Activated CD8-positive, alpha-beta memory T cell treated with anti-CD3 and anti-CD28 coated beads, Interleukin-2, amount 10 ng/mL, durations not matched to agents 7 days and 5 days (primary cell): Measurements from ENCODE around the gene EDN2. TPM values are rescaled to one million over a fixed set of nuclear protein-coding genes. Genes with fewer than 3 reads are reported as not detected.
A peak's percentile ranks its signal among the peaks of the same experiment; 100 is the strongest.

Source experiments
- ATAC-seq: fragments of 150-1000 bp; cut with Tn5 transposase; one replicate; pipeline ENCODE4 v1.10.0; 2021; ENCODE audit warnings: moderate library complexity
- CTCF ChIA-PET: fragments of 350-600 bp; sonication (Branson Sonifier 250); formaldehyde crosslinking; loops from one replicate; lab custom pipeline; 2021; ENCODE audit warnings: antibody characterized with exemption; lab: Charles Lee
- DNase-seq: peaks from one replicate; pipeline ENCODE4 v3.0.0-alpha.2; 2020
- H3K27ac Mint-ChIP-seq: one replicate; pipeline ENCODE4 v1.8.0; 2021; ENCODE audit warnings: mild to moderate bottlenecking, mixed read lengths
- H3K27me3 Mint-ChIP-seq: one replicate; pipeline ENCODE4 v1.8.0; 2021; ENCODE audit warnings: mixed read lengths
- H3K36me3 Mint-ChIP-seq: one replicate; pipeline ENCODE4 v1.8.0; 2021; ENCODE audit warnings: mild to moderate bottlenecking, mixed read lengths
- H3K4me1 Mint-ChIP-seq: one replicate; pipeline ENCODE4 v1.8.0; 2021; ENCODE audit warnings: mixed read lengths
- H3K4me3 Mint-ChIP-seq: one replicate; pipeline ENCODE4 v1.8.0; 2021; ENCODE audit warnings: mild to moderate bottlenecking, moderate library complexity, mixed read lengths
- H3K9me3 Mint-ChIP-seq: one replicate; pipeline ENCODE4 v1.8.0; 2022; ENCODE audit warnings: low read depth, mixed read lengths
- total RNA-seq, 2 experiments: library from RNA; stranded (reverse); gene quantifications; one replicate each; pipeline ENCODE4 v1.2.3, GENCODE V29; 2021

The EDN2 gene
- total RNA-seq, 2 experiments from 2014 or later, result not detected

DNA sequence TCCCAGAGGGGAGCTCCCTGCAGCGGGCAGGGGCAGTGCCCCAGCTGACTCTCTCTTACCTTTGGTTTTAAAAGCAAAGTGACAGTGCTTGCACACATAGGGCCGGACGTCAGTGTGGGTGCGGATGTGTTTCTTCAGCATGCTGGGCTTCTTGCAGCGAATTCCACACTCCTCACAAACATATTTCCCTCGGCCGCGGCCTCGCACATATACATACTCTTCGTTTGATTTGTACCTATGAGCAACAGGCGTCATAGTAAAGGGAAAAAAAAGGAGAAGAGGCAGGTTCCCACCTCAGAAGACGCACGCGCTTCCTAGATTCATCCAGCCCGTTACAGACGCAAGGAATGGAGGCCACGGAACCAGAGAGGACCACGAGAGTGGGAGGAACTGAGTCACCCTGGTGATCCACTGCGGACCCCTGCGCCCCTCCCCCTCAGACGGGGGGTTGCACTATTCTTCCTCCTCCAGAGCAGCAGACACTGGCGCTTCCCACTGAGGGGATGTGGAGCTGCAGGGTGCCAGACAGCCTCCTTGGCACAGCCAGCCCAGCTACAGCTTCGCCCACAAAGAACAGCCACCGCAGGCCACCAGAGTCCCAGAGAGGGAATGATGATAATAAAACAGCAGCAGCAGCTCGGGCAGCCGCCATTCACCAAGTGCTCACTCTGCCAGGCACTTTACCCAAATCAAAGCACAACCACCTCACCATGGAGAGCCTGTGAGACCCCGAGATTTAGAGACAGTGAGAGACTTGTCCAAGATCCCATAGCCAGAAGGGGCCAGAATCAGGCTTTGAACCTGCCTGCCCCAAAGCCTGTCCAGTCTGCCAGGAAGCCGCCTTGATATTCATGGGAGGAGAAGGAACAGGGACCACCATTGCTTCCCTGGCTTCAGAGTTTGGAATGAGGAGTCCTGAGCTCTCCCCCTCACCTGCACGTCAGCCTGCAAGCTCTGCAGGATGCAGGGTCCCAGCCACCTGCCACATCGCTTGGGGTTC, 40.5 kb upstream of the EDN2 start:
- DNase-seq (no peak), ATAC-seq (no peak)
- no peak overlapping the region for H3K4me3 Mint-ChIP-seq
- H3K27me3 Mint-ChIP-seq, result no peaks in the 10 kb centered on the region
- H3K9me3 Mint-ChIP-seq, result peaks cover 3% of the 10 kb centered on the region
- CTCF ChIA-PET, result interaction anchor here (1.0 kb wide), 1 partner anchor 9 kb away, joined by 3 read pairs; no protein-coding TSS in a partner anchor
- H3K27ac Mint-ChIP-seq, result no peak overlapping the region
- H3K4me1 Mint-ChIP-seq, result no peaks in the 10 kb centered on the region
- H3K36me3 Mint-ChIP-seq, result no peaks in the 10 kb centered on the region

DNA sequence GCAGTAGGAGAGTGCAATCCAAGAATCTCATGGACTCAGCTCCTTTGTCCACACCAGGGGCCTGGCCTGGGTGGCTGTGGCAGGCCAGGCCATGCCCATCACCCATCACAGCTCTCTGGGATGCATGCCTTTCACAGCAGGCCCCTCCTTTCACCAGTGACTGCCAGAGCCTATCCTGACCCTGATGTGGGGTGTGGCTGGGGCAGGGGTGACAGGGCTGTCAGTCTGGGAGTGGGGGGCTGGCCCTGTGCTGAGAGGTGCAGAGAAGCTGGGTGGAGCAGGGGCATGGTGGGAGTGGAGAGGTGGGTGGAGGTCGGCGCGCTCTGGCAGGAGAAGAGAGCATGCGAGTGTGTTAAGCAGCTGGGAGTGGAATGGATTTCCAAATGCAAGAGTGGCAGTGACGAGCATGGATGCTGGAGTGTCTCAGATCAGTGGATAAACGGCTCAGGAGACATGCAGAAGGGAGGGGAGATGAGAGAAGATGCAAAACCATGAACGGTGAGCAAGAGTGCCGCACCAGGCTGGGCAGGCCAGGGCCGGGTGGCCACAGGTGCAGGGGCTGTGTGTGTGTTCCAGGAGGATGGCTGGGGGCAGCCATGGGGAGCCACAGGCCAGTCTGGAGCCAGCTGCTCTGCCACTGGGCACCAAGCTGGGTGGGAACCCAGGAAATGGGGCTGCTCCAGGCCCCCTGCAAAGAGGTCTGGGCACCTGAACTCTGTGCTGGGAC, 39.6 kb upstream of the EDN2 start:
- no peaks in the 10 kb centered on the region for H3K27me3 Mint-ChIP-seq
- no peak for ATAC-seq
- H3K36me3 Mint-ChIP-seq, result no peaks in the 10 kb centered on the region
- H3K4me3 Mint-ChIP-seq, result no peak overlapping the region
- CTCF ChIA-PET, result no interaction called here
- H3K4me1 Mint-ChIP-seq, result no peaks in the 10 kb centered on the region
- DNase-seq, result no peak
- no peaks in the 10 kb centered on the region for H3K9me3 Mint-ChIP-seq
- H3K27ac Mint-ChIP-seq, result no peak overlapping the region

DNA sequence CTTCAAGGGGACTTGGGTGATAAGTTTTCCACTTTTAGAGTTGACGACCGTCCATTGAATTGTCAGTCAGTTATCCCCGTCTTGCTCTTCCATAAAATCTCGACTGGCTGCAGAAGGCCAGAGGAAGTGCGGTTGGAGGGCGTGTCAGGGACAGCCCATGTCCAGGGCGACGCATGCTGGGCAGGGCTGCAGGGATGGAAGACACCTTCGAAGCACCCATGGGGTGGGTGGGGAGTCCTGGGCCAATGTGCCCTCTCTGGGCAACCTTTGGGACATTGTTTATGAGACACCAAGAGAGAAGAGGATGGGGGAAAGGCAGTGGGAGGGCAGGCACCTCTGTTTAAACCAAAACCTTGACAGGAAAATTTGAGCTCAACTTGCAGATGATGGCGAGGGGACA, 38.6 kb upstream of the EDN2 start:
- H3K27me3 Mint-ChIP-seq, result no peaks in the 10 kb centered on the region
- no peak overlapping the region for H3K27ac Mint-ChIP-seq
- CTCF ChIA-PET, result no interaction called here
- no peaks in the 10 kb centered on the region for H3K9me3 Mint-ChIP-seq
- H3K4me3 Mint-ChIP-seq, result no peak overlapping the region
- no peaks in the 10 kb centered on the region for H3K36me3 Mint-ChIP-seq
- ATAC-seq, result no peak
- no peaks in the 10 kb centered on the region for H3K4me1 Mint-ChIP-seq
- no peak for DNase-seq

DNA sequence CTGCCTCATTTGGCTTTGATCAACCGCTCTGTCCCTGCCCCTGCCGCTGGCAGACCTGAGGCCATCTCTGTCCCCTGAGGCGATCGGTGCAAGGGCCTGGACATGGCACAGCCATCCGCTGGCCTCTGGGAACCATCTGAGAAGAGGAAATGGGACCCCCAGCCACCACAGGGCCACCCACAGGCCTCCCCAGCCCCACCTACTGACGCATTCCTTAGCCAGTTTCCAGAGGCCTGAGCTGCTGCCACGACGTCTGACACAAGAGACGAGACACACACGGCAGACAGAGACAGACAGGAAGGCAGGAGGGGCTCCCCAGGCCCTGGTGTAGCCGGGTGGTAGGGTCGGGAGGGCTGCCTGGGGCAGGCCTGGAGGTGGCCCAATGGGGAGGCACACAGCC, 37.3 kb upstream of the EDN2 start:
- ATAC-seq (no peak), DNase-seq (no peak)
- H3K27me3 Mint-ChIP-seq, result no peaks in the 10 kb centered on the region
- no peak overlapping the region for H3K27ac Mint-ChIP-seq
- H3K9me3 Mint-ChIP-seq, result no peaks in the 10 kb centered on the region
- CTCF ChIA-PET, result no interaction called here
- H3K4me1 Mint-ChIP-seq, result no peaks in the 10 kb centered on the region
- H3K36me3 Mint-ChIP-seq, result no peaks in the 10 kb centered on the region
- H3K4me3 Mint-ChIP-seq, result no peak overlapping the region

DNA sequence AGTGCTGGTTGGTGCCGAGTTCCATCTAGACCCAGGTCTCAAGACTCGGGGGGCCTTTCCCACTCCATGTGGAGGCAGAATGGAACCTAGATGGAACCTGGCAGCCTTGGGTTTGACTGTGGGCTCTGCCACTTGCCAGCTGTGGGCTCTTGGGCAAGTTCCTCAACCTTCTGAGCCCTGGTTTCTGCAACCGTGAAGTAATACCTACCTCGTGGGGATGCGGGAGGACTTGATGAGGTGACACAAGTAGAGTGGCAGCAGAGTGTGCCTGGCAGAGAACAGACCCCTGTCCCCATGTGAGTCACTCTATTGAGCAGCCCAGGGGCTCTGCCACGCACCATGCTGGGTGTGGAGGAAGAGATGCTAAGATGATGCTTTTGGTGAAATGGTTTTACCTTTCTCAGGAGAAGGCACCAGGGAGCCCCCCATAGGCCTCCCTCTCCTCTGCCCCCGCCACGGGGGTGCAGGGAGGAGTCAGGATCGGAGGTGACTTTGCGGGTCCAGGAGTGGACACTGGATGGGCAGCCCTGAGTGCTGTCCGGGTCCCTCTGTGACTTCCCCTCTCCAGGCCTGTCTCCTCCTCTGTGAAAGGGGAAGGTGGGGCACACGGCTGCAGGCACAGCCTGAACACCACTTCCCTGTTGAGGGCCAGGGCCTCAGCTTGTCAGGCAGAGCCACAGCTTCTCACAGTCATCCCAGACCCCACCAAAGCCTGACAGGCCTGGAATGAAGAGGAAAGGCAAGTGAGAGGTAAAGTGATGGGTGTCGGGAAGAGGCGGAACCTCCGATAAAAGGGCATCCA, 36.7 kb upstream of the EDN2 start:
- Mint-ChIP-seq H3K27me3 (no peaks in the 10 kb centered on the region), H3K27ac (no peak overlapping the region), H3K4me1 (peaks cover 3% of the 10 kb centered on the region), H3K9me3 (no peaks in the 10 kb centered on the region), H3K36me3 (no peaks in the 10 kb centered on the region), H3K4me3 (no peak overlapping the region)
- DNase-seq (no peak), ATAC-seq (no peak)
- CTCF ChIA-PET, result no interaction called here

DNA sequence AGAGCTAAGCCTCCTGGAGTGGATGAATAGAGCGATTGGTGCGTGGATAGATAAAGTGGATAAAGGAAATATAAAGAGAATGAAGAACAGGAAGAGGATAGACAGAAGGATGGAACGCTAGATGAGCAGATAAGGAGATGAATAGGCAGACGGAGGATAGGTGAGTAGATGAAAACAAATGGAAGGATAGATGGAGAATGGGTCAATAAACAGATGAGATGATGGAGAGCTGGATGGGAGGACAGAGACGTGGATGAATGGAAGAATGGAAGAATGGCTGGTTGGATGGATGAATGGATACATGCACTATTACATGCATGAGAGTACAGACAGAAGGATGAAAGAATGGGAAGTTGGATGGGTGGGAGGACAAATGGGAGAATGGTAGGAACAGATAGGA, 35.2 kb upstream of the EDN2 start:
- no peak overlapping the region for H3K27ac Mint-ChIP-seq
- ATAC-seq (no peak), DNase-seq (no peak)
- H3K4me3 Mint-ChIP-seq, result no peak overlapping the region
- H3K4me1 Mint-ChIP-seq, result peaks cover 3% of the 10 kb centered on the region
- H3K36me3 Mint-ChIP-seq, result no peaks in the 10 kb centered on the region
- H3K27me3 Mint-ChIP-seq, result no peaks in the 10 kb centered on the region
- H3K9me3 Mint-ChIP-seq, result no peaks in the 10 kb centered on the region
- CTCF ChIA-PET, result interaction anchor here (0.9 to 1.4 kb wide), 3 partner anchors 13 to 55 kb away, joined by 3 to 4 read pairs (median 3); no protein-coding TSS in a partner anchor

DNA sequence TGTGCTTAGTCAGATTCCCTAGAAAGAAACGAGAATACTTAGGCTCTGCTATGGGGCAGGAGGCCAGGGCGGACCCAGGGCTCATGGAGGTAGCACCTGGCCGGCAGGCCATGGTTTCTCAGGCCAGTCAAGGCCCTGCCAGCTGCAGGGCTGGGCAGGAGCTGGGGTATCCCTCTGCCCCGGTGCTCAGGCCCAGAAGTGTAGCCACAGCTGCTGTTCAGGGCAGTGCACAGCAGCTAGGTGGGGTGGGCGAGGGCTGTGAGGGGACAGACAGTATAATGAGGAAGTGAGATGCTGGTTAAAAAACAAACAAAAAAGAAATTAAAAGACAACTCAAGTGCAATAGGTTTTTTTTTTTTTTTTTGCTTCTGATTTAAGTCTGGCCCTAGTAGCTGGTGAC, 34.0 kb upstream of the EDN2 start:
- no peaks in the 10 kb centered on the region for H3K36me3 Mint-ChIP-seq
- no peak overlapping the region for H3K4me3 Mint-ChIP-seq
- ATAC-seq (no peak), DNase-seq (no peak)
- no peak overlapping the region for H3K27ac Mint-ChIP-seq
- CTCF ChIA-PET, result interaction anchor here (0.9 to 1.1 kb wide), 2 partner anchors 11 to 27 kb away, joined by 3 read pairs; no protein-coding TSS in a partner anchor
- no peaks in the 10 kb centered on the region for H3K9me3 Mint-ChIP-seq
- no peaks in the 10 kb centered on the region for H3K27me3 Mint-ChIP-seq
- peaks cover 3% of the 10 kb centered on the region for H3K4me1 Mint-ChIP-seq

DNA sequence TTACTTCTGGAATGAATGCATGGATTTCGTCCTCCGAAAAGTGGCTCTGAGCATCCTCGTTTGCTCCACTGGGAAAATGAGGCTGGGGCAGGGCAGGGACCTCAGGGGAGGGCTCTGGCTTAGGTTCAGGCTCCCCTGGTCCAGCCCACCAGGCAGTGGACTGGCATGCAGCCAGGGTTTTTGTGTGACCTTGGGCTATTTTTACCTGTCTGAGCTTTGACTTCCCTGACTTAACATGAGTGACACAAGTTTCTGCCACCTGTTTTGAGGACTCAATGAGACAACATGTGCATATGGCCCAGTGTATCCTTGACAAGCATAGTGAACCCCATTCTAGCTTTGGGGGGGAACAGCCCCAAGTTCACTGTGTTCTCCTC, 32.6 kb upstream of the EDN2 start:
- Mint-ChIP-seq H3K9me3 (no peaks in the 10 kb centered on the region), H3K4me3 (no peak overlapping the region), H3K27ac (no peak overlapping the region), H3K36me3 (no peaks in the 10 kb centered on the region), H3K27me3 (no peaks in the 10 kb centered on the region), H3K4me1 (peaks cover 3% of the 10 kb centered on the region)
- DNase-seq (no peak), ATAC-seq (no peak)
- CTCF ChIA-PET, result interaction anchor here (1.2 to 3.0 kb wide), 8 partner anchors 9 to 302 kb away, joined by 3 to 17 read pairs (median 6); no protein-coding TSS in a partner anchor

DNA sequence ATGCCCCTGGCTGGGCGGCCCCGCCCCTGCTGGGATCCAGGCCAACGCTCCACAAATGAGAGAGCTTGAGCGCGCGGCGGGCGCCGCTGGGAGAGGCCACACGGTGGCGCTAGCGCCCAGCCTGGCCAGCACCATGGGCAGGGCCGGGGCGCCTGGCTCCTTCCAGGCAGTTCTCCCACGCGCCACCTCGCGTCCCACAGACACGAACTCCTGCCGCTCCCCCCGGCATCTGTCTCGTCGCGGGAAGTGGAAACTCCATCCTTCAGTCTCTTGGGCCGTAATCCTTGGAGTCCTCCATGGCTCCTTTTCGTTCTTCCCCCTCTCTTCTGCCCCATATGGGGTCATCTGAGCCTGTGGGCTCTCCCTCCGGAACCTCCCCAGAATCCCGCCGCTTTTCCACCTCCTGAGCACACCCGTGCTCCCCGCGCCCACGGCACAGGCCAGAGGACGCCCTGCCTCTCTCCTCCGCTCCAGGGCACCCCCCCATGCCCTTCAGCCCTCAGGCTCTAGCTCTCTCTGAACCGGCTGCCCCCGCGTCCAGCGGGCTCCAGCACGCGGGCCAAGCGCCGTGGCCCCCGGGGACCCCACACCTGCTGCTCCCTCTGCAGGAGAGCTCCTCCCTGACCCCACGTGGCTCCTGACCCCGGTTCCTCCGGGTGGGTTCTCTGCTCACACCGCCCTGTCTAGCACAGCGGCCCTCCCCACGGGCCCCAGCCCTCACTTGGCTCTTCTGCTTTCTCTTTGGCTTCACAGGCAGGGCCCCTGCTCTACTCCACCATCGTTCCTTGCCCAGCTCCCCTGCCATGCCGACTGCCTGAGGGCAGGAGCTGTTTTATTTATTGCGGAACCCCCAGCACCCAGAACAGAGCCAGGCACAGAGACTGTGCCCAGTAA, 31.9 kb upstream of the EDN2 start:
- Mint-ChIP-seq H3K9me3 (no peaks in the 10 kb centered on the region), H3K4me3 (no peak overlapping the region), H3K4me1 (peaks cover 3% of the 10 kb centered on the region), H3K27me3 (no peaks in the 10 kb centered on the region), H3K36me3 (no peaks in the 10 kb centered on the region), H3K27ac (no peak overlapping the region)
- ATAC-seq (peak; percentile 85), DNase-seq (peak; percentile 64)
- CTCF ChIA-PET, result interaction anchor here (0.6 to 3.0 kb wide), 21 partner anchors 10 to 657 kb away, joined by 3 to 17 read pairs (median 4); no protein-coding TSS in a partner anchor

DNA sequence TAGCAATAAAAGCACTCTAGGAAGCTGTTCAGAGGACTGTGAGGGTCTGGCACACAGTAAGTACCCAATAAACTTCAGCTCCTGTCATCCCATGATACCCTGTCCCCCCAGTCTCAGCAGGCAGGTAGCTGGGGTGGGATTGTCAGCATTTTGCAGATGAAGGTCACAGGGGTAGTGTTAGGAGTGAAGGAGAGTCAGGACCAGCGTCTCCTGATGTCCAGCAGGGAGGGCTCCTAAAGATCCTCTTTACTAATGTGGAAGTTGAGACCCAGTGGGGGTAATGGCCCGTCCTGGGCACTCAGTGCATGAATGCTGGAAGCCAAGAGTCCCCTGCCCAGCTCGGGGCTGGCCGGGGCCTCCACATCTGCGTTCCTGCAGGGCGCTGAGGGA, 31.3 kb upstream of the EDN2 start:
- H3K36me3 Mint-ChIP-seq, result no peaks in the 10 kb centered on the region
- no peak overlapping the region for H3K27ac Mint-ChIP-seq
- H3K27me3 Mint-ChIP-seq, result no peaks in the 10 kb centered on the region
- H3K4me3 Mint-ChIP-seq, result no peak overlapping the region
- CTCF ChIA-PET, result interaction anchor here (0.5 to 3.0 kb wide), 22 partner anchors 10 to 658 kb away, joined by 3 to 17 read pairs (median 4); no protein-coding TSS in a partner anchor
- no peak for ATAC-seq
- no peak for DNase-seq
- no peaks in the 10 kb centered on the region for H3K9me3 Mint-ChIP-seq
- H3K4me1 Mint-ChIP-seq, result peaks cover 3% of the 10 kb centered on the region

DNA sequence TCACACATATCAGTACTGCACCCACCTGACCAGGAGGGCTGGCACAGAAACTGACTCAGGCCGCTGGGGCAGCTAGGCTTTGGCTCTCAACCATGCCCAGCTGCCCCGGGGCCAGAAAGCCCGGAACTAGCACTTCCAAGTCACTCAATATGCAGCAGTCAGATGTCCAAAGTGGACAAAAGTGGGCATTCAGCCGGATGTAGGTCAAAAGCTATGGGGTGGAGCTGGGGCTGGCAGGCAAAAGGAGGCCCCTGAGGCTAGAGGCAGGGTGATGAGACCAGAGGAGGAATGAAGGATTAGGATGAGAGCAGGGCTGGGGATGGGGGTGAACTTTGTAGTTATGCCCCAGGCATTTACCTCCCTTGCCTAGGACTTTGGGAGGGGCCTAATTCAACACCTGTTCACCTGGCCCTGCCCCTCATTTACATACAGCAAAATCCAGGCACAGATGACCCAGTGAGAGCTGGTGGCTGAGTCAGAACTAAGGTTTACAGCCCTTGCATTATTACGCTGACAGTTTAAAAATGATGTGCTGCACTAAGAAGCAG, 30.7 kb upstream of the EDN2 start:
- Mint-ChIP-seq H3K4me1 (peaks cover 3% of the 10 kb centered on the region), H3K36me3 (peaks cover under 1% of the 10 kb centered on the region), H3K4me3 (no peak overlapping the region), H3K27ac (no peak overlapping the region), H3K27me3 (no peaks in the 10 kb centered on the region), H3K9me3 (no peaks in the 10 kb centered on the region)
- no peak for DNase-seq
- ATAC-seq, result no peak
- CTCF ChIA-PET, result interaction anchor here (0.5 to 3.0 kb wide), 13 partner anchors 13 to 659 kb away, joined by 3 to 17 read pairs (median 4); partner anchors contain the start of gene EDN2

DNA sequence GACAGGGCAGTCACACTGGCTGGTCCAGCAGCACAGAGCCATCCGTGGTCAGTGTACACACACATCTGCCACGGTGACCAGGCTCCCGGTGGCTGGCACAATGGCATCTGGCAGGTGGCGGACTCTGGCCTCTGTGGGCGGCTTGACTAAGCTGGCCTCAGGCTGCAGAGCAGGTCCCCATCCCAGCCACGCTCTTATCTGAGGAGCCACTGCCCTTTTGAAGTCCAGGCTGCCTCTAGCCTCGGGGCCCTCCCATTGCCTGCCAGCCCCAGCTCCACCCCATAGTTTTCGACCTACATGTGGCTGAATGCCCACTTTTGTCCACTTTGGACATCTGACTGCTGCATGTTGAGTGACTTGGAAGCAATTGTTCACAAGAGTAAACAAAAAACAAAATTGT, 29.9 kb upstream of the EDN2 start:
- H3K27ac Mint-ChIP-seq, result no peak overlapping the region
- H3K4me3 Mint-ChIP-seq, result no peak overlapping the region
- no peaks in the 10 kb centered on the region for H3K9me3 Mint-ChIP-seq
- H3K4me1 Mint-ChIP-seq, result peaks cover 3% of the 10 kb centered on the region
- peaks cover 2% of the 10 kb centered on the region for H3K36me3 Mint-ChIP-seq
- H3K27me3 Mint-ChIP-seq, result no peaks in the 10 kb centered on the region
- DNase-seq (no peak), ATAC-seq (no peak)
- CTCF ChIA-PET, result interaction anchor here (1.2 to 3.0 kb wide), 3 partner anchors 19 to 30 kb away, joined by 3 to 17 read pairs (median 6); partner anchors contain the start of gene EDN2
